HUES48 (cell line): Measurements from ENCODE around the gene GAA.

ENCODE experiments used
- H3K27ac ChIP-seq: one replicate; pipeline ENCODE4 v1.7.0; 2013; ENCODE audit warnings: low read depth, low read length, inconsistent platforms
- H3K27me3 ChIP-seq: 2 replicates; pipeline ENCODE4 v1.6.1; 2013; ENCODE audit warnings: mild to moderate bottlenecking, low read length; ENCODE audit not compliant: control insufficient read depth, insufficient read depth
- H3K36me3 ChIP-seq: 2 replicates; pipeline ENCODE4 v1.6.1; 2013; ENCODE audit warnings: low read length; ENCODE audit not compliant: control insufficient read depth, insufficient read depth
- H3K4me1 ChIP-seq: 2 replicates; pipeline ENCODE4 v1.6.1; 2013; ENCODE audit warnings: mild to moderate bottlenecking, low read length; ENCODE audit not compliant: control insufficient read depth, insufficient read depth
- H3K4me3 ChIP-seq: 2 replicates; pipeline ENCODE4 v1.5.1; 2013; ENCODE audit warnings: mild to moderate bottlenecking, low read depth, low read length
- H3K9ac ChIP-seq: 2 replicates; pipeline ENCODE4 v1.6.1; 2013; ENCODE audit warnings: mild to moderate bottlenecking, low read depth, low read length, moderate library complexity
- H3K9me3 ChIP-seq: 2 replicates; pipeline ENCODE4 v1.6.1; 2013; ENCODE audit warnings: low read length; ENCODE audit not compliant: control insufficient read depth, insufficient read depth

The GAA gene

GRCh38 chr17:80119839-80120238 lies 18.5 kb downstream of the GAA start:
- no peak overlapping the region for H3K4me3 ChIP-seq
- no peak overlapping the region for H3K9ac ChIP-seq
- H3K36me3 ChIP-seq, result no peaks in the 10 kb centered on the region; the same call in 1 of the 2 replicates
- H3K27me3 ChIP-seq, result no peaks in the 10 kb centered on the region
- H3K4me1 ChIP-seq, result peaks cover 13% of the 10 kb centered on the region
- no peak overlapping the region for H3K27ac ChIP-seq
- no peaks in the 10 kb centered on the region for H3K9me3 ChIP-seq

- Histone ChIP-seq H3K4me1 (peaks cover 15% of the 10 kb centered on the region), H3K4me3 (no peak overlapping the region), H3K9ac (no peak overlapping the region), H3K9me3 (no peaks in the 10 kb centered on the region), H3K36me3 (no peaks in the 10 kb centered on the region; the same call in 1 of the 2 replicates), H3K27me3 (no peaks in the 10 kb centered on the region), H3K27ac (no peak overlapping the region)
Measured at GRCh38 chr17:80122026-80122575, 20.7 kb downstream of the GAA start.

GRCh38 chr17:80122926-80123505 lies 21.6 kb downstream of the GAA start:
- Histone ChIP-seq H3K9me3 (no peaks in the 10 kb centered on the region), H3K36me3 (no peaks in the 10 kb centered on the region; the same call in 1 of the 2 replicates), H3K27me3 (no peaks in the 10 kb centered on the region), H3K4me1 (peaks cover 15% of the 10 kb centered on the region), H3K4me3 (no peak overlapping the region), H3K27ac (no peak overlapping the region), H3K9ac (no peak overlapping the region)

DNA sequence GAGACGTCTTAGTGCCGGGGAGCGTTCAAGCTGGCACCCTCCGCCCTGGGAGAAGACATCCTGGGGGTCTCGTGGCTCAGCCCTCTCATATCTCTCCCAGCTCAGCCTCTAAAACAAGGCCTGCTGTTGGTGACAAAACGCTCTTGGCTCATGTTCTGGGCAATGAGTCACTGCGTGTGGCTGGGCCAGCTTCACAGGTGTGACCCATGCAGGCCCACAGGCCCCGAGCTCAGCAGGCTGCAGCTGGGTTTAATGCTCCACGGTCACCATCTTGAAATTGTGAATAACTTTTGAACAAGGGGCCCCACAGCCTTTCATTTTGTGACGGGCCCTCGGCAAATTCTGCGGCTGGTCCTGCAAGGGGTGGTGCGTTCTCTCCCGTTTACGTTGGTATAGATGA lies 22.4 kb downstream of the GAA start:
- H3K27ac ChIP-seq, result peak overlapping the region; percentile 74
- 0 out of 2 replicates have a peak overlapping the region, but pooled peaks have one; percentile 3 for H3K4me3 ChIP-seq
- H3K4me1 ChIP-seq, result peaks cover 15% of the 10 kb centered on the region
- H3K36me3 ChIP-seq, result no peaks in the 10 kb centered on the region; the same call in 1 of the 2 replicates
- H3K9me3 ChIP-seq, result no peaks in the 10 kb centered on the region
- H3K9ac ChIP-seq, result 0 out of 2 replicates have a peak overlapping the region, but pooled peaks have one; percentile 5
- H3K27me3 ChIP-seq, result no peaks in the 10 kb centered on the region

GRCh38 chr17:80124351-80124981 lies 23.1 kb downstream of the GAA start:
- peak overlapping the region; percentile 5; the same call in 1 of the 2 replicates for H3K9ac ChIP-seq
- H3K27ac ChIP-seq, result peak overlapping the region; percentile 74
- H3K9me3 ChIP-seq, result no peaks in the 10 kb centered on the region
- H3K36me3 ChIP-seq, result no peaks in the 10 kb centered on the region
- no peaks in the 10 kb centered on the region for H3K27me3 ChIP-seq
- 0 out of 2 replicates have a peak overlapping the region, but pooled peaks have one; percentile 3 for H3K4me3 ChIP-seq
- peaks cover 17% of the 10 kb centered on the region for H3K4me1 ChIP-seq

DNA sequence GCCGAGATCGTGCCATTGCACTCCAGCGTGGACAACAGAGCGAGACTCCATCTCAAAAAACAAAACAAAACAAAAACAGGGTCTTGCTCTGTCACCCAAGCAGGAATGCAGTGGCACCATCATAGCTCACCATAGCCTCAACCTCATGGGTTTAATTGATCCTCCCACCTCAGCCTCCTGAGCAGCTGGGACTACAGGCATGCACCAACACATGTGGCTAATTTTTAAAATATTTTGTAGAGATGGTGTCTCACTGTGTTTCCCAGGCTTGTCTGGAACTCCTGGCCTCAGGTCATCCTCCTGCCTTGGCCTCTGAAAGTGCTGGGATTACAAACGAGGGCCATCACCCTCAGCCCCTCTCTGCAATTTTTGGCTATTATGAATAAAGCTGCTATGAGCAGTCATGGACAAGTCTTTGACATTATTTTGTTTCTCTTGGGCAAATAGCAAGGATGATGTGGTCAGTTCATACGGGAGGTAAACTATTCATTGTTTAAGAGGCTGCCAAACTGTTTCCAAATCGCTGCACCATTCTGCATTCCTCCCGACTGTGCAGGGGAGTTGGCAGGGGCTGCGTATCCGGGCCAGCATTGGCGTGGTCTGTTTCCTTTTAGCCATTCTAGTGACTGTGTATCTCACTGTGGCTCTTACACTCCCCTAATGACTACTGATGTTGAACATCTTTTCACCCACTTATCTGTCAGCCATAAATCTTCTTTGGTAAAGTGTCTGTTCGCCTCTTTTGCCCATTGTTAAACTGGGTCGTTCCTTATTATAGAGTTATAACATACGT lies 24.5 kb downstream of the GAA start:
- peaks cover 17% of the 10 kb centered on the region for H3K4me1 ChIP-seq
- H3K9me3 ChIP-seq, result no peaks in the 10 kb centered on the region

GRCh38 chr17:80126449-80126715 lies 25.0 kb downstream of the GAA start:
- Histone ChIP-seq H3K9ac (no peak overlapping the region), H3K9me3 (no peaks in the 10 kb centered on the region), H3K4me3 (no peak overlapping the region), H3K27ac (no peak overlapping the region), H3K36me3 (no peaks in the 10 kb centered on the region), H3K27me3 (no peaks in the 10 kb centered on the region), H3K4me1 (peaks cover 17% of the 10 kb centered on the region)

More for the DNA sequence above, 24.5 kb downstream of the GAA start:
- H3K36me3 ChIP-seq, result no peaks in the 10 kb centered on the region
- H3K27ac ChIP-seq, result no peak overlapping the region
- H3K27me3 ChIP-seq, result no peaks in the 10 kb centered on the region
- H3K9ac ChIP-seq, result no peak overlapping the region
- H3K4me3 ChIP-seq, result no peak overlapping the region

DNA sequence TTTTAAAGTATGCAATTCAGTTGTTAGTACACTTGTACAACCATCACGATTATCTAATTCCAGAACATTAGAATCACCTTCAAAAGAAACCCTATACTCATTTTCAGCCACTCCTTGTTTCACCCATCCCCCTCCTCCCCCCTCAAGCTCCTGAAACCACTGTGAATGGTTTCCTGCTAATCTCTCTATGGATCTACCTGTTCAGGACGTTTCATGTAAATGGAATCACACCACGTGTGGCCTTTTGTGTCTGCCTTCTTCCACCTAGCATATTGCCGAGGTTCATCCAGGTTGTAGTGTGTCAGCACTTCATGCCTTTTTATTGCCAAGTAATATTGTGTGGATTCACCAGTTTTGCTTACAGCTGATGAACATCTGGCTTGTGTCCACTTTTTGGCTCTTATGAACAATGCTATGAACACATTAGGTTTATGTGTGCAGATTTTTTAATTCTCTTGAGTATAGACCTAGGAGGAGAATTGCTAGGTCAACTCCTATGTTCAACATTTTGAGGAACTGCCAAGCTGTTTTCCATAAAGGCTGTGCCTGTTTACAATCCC lies 27.7 kb downstream of the GAA start:
- Histone ChIP-seq H3K9ac (no peak overlapping the region), H3K36me3 (peaks cover 18% of the 10 kb centered on the region), H3K4me3 (no peak overlapping the region), H3K27ac (no peak overlapping the region), H3K27me3 (no peaks in the 10 kb centered on the region), H3K9me3 (no peaks in the 10 kb centered on the region), H3K4me1 (peaks cover 11% of the 10 kb centered on the region)

- Histone ChIP-seq H3K9me3 (no peaks in the 10 kb centered on the region), H3K36me3 (peaks cover 37% of the 10 kb centered on the region), H3K27ac (no peak overlapping the region), H3K9ac (no peak overlapping the region), H3K4me1 (0 out of 2 replicates have a peak, but pooled peaks cover 2% of the 10 kb centered on the region), H3K27me3 (no peaks in the 10 kb centered on the region), H3K4me3 (no peak overlapping the region)
Measured at GRCh38 chr17:80130992-80131391, 29.6 kb downstream of the GAA start.

GRCh38 chr17:80132906-80133625 lies 31.7 kb downstream of the GAA start:
- Histone ChIP-seq H3K27me3 (no peaks in the 10 kb centered on the region), H3K27ac (no peak overlapping the region), H3K4me1 (0 out of 2 replicates have a peak, but pooled peaks cover 2% of the 10 kb centered on the region), H3K4me3 (no peak overlapping the region), H3K9me3 (no peaks in the 10 kb centered on the region), H3K36me3 (peaks cover 57% of the 10 kb centered on the region), H3K9ac (no peak overlapping the region)
